Panc1 (cell line): ENCODE measurements around the gene ADGRV1. TPM values are rescaled to one million over a fixed set of nuclear protein-coding genes. Genes with fewer than 3 reads are reported as not detected.

Source experiments
- ATAC-seq: fragments of 200-7000 bp; cut with Tn5 transposase; 2 replicates; pipeline ENCODE4 v1.9.1; 2020; ENCODE audit warnings: mild to moderate bottlenecking, moderate library complexity
- BruUV-seq: library from RNA; stranded (reverse); fragments of 400-500 nt; replicated peaks from 2 replicates; lab custom pipeline; 2021; lab: Mats Ljungman, UMichigan
- CTCF ChIA-PET: fragments of 300-600 bp; sonication (Branson Sonifier 250); formaldehyde crosslinking; loops from one replicate; lab custom pipeline; 2022; ENCODE audit warnings: antibody characterized with exemption; lab: Charles Lee
- POLR2A ChIA-PET: fragments of 300-600 bp; sonication (Branson Sonifier 250); formaldehyde crosslinking; loops from one replicate; lab custom pipeline; 2022; ENCODE audit warnings: antibody characterized with exemption; lab: Charles Lee
- DNase-seq: peaks from one replicate; pipeline ENCODE4 v3.0.0-alpha.2; 2010; ENCODE audit warnings: low read depth, low spot score
- H3K27ac ChIP-seq: 2 replicates; pipeline ENCODE4 v1.5.1; 2011; ENCODE audit warnings: mild to moderate bottlenecking, low read length, inconsistent platforms
- H3K27me3 ChIP-seq: fragments of 200-500 bp; sonication (Bioruptor generic); 2 replicates; pipeline ENCODE4 v1.6.0; 2014; ENCODE audit warnings: low read length, inconsistent platforms; ENCODE audit not compliant: control insufficient read depth, insufficient read depth
- H3K36me3 ChIP-seq: fragments of 200-500 bp; sonication (Bioruptor generic); 2 replicates; pipeline ENCODE4 v1.5.1; 2014; ENCODE audit warnings: inconsistent platforms, mild to moderate bottlenecking, low read length, moderate library complexity; ENCODE audit not compliant: control insufficient read depth, insufficient read depth
- H3K4me1 ChIP-seq: 2 replicates; pipeline ENCODE4 v1.5.1; 2011; ENCODE audit warnings: inconsistent platforms, mild to moderate bottlenecking, low read length, moderate library complexity; ENCODE audit not compliant: control insufficient read depth, insufficient read depth
- H3K4me3 ChIP-seq, 2 experiments: 2 replicates each; pipeline ENCODE4 v1.5.1; 2011 to 2012; ENCODE audit warnings: low read depth in 2 of 2, low read length in 2 of 2, mild to moderate bottlenecking in 2 of 2, inconsistent platforms in 1 of 2, moderate library complexity in 1 of 2
- H3K9me3 ChIP-seq: fragments of 200-500 bp; sonication (Bioruptor generic); 2 replicates; pipeline ENCODE4 v1.5.1; 2014; ENCODE audit warnings: low read depth, mild to moderate bottlenecking, inconsistent platforms, low read length, moderate library complexity; ENCODE audit not compliant: control insufficient read depth, insufficient read depth
- CTCF ChIP-seq: fragments of 450-650 bp; IDR thresholded peaks from 2 replicates; pipeline ENCODE4 v1.5.1; 2017; ENCODE audit warnings: mild to moderate bottlenecking
- POLR2AphosphoS5 ChIP-seq: IDR thresholded peaks from 2 replicates; pipeline ENCODE4 v1.6.1; 2012; ENCODE audit warnings: mild to moderate bottlenecking, low read depth, low read length, moderate library complexity
- REST ChIP-seq, 2 experiments: IDR thresholded peaks; 2 replicates each; pipeline ENCODE4 v1.6.1; 2011 to 2012; ENCODE audit warnings: low read depth in 2 of 2, control low read depth in 1 of 2, low read length in 1 of 2, mild to moderate bottlenecking in 1 of 2, moderate library complexity in 1 of 2; ENCODE audit not compliant: insufficient read depth in 1 of 2
- SIN3A ChIP-seq: IDR thresholded peaks from 2 replicates; pipeline ENCODE4 v1.6.1; 2012; ENCODE audit warnings: low read depth, mild to moderate bottlenecking, low read length, moderate library complexity, borderline replicate concordance; ENCODE audit not compliant: insufficient read depth
- TCF7L2 ChIP-seq: IDR thresholded peaks from 2 replicates; pipeline ENCODE4 v1.6.1; 2011; ENCODE audit warnings: mild to moderate bottlenecking, low read depth, low read length, inconsistent platforms
- in situ Hi-C: cut with HindIII; loops from 2 replicates; pipeline ENCODE4 v1.10.0; 2016; ENCODE audit warnings: low sequenced_read_pairs, low pct_unique_long_range_greater_than_20kb
- intact Hi-C: fragments of 100-400 bp; cut with micrococcal nuclease; formaldehyde crosslinking; loops from one replicate; pipeline ENCODE4 v1.10.0; 2022; ENCODE audit not compliant: unreplicated experiment
- total RNA-seq: library from RNA; stranded (reverse); gene quantifications from one replicate; pipeline ENCODE4 v1.2.1, GENCODE V29; 2021; ENCODE audit not compliant: unreplicated experiment

Gene ADGRV1
- total RNA-seq, 1 experiment from 2014 or later: 0.49 TPM

GRCh38 chr5:90878081-90878480 is 319.5 kb downstream of the ADGRV1 start:
- in situ Hi-C loops: no loop called here
- Histone ChIP-seq H3K36me3 (no peaks in the 10 kb centered on the region), H3K4me1 (no peaks in the 10 kb centered on the region), H3K27ac (no peak overlapping the region), H3K9me3 (no peaks in the 10 kb centered on the region), H3K4me3 (no peak overlapping the region), H3K27me3 (peaks cover 7% of the 10 kb centered on the region; the same call in 1 of the 2 replicates)
- ChIA-PET CTCF (no interaction called here), POLR2A (no interaction called here)
- DNase-seq (no peak), ATAC-seq (no peak)
- no peak for TF ChIP-seq TCF7L2
- intact Hi-C loops: no loop called here
- no TSS peak for BruUV-seq

DNA sequence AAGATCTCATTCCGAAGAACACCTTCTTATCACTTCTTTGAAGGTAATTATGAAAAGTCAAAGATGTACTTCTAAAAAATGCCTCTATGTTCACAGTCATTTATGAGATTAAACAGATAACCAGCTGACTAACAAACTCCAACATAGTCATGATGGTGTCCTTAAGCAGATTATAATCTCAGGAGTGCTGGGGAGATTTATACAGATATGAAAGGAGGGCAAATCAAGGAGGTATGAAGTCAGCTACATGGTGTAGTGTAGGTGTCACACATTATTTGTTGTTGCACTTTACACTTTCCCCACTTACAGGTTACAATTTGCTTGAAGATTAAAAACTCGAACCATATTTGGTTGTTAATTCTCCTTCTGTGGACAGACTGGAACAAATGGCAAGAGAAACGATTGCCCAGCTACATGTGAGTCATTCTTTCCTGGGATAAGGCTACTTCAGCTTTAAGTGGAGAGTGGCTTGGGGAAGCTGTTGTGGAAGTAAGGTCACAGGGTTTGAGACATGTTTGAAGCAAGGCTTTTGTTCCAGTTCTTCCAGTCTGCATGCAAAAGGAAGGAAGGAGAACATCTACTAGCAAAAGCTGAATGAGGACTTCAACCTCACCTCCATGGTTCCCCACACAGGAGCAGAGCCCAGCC is 320.1 kb downstream of the ADGRV1 start:
- no peaks in the 10 kb centered on the region for H3K4me1 ChIP-seq
- DNase-seq (no peak), ATAC-seq (no peak)
- peaks cover 7% of the 10 kb centered on the region; the same call in 1 of the 2 replicates for H3K27me3 ChIP-seq
- ChIA-PET POLR2A (no interaction called here), CTCF (no interaction called here)
- H3K4me3 ChIP-seq: no peak overlapping the region
- no peaks in the 10 kb centered on the region for H3K9me3 ChIP-seq
- intact Hi-C loops: no loop called here
- TF ChIP-seq SIN3A: no peak
- no peak for TF ChIP-seq TCF7L2
- TF ChIP-seq CTCF: no peak
- no peak for TF ChIP-seq POLR2AphosphoS5
- no peak for TF ChIP-seq REST (IDR thresholded peaks at IDR 0.05; ENCODE audit: insufficient read depth in 1 of 2, low read depth in 2 of 2, low read length in 1 of 2)
- no peak overlapping the region for H3K27ac ChIP-seq
- in situ Hi-C loops: no loop called here
- no peaks in the 10 kb centered on the region for H3K36me3 ChIP-seq
- BruUV-seq: no TSS peak

DNA sequence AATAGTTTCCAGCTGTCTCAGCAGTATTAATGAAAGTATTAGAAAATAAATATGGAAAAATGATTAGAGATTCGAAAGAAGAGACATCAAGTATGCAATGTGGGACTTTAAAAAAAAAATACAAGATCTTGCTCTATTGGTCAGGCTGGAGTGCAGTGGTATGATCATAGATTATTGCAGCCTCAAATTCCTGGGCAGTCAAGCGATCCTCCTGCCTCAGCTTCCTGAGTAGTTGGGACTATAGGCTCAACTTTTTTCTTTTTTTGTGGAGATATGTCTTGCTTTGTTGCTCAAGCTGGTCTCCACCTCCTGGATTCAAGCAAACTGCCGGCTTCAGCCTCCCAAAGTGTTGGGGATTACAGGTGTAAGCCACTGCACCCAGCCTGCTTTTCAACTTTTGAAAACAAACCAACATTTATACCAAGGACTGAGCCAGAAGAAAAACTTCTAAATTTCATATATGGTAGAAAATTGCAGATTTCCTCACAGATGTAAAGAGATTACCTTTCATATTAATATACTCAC is 323.1 kb downstream of the ADGRV1 start:
- Histone ChIP-seq H3K4me3 (no peak overlapping the region), H3K9me3 (no peaks in the 10 kb centered on the region), H3K36me3 (no peaks in the 10 kb centered on the region), H3K27ac (no peak overlapping the region), H3K27me3 (peaks cover 9% of the 10 kb centered on the region; the same call in 1 of the 2 replicates), H3K4me1 (no peaks in the 10 kb centered on the region)
- TF ChIP-seq SIN3A: no peak
- TF ChIP-seq POLR2AphosphoS5: no peak
- TF ChIP-seq REST (IDR thresholded peaks at IDR 0.05; ENCODE audit: insufficient read depth in 1 of 2, low read depth in 2 of 2, low read length in 1 of 2): no peak
- TF ChIP-seq TCF7L2: no peak
- no peak for TF ChIP-seq CTCF
- ATAC-seq: no peak
- no TSS peak for BruUV-seq
- CTCF ChIA-PET: no interaction called here
- no peak for DNase-seq
- in situ Hi-C loops: no loop called here
- intact Hi-C loops: no loop called here
- POLR2A ChIA-PET: no interaction called here
